Fibroblast of pulmonary artery (primary cell): ENCODE data around the gene THSD7B.

ENCODE experiments used
- DNase-seq: peaks from one replicate; pipeline ENCODE4 v3.0.0-alpha.2; 2010; ENCODE audit warnings: low read depth
- H3K4me3 ChIP-seq: replicated peaks from 2 replicates; pipeline ENCODE4 v1.5.1; 2011; ENCODE audit warnings: low read depth, mild to moderate bottlenecking, control low read depth, low read length, moderate library complexity
- TF ChIP-seq, protein P1 (sequence below): IDR thresholded peaks from 2 replicates; pipeline ENCODE4 v1.5.1; 2011; ENCODE audit warnings: mild to moderate bottlenecking, control low read depth, low read length, inconsistent platforms; ENCODE audit errors: missing control alignments

THSD7B gene

DNA sequence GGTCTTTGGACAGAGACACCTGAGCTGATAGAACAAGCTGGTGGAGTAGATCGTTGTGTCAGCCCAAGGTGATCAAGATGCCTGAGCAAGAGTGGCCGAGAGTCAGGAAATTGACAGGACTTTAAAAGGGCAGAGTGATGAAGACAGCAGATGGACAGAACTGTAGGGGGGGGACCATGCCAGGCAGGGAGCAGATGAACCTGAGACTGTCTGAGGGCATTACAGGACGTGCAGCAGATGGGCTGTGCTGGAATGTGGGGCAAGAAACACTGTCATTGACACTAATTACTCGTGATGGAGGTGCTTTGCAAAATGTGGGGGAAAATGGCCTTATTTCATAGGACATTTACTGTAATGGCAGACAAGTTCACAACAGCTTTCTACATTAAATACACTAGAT is 225.0 kb downstream of the THSD7B start:
- no peak for DNase-seq
- no peak overlapping the region for H3K4me3 ChIP-seq
- TF ChIP-seq, protein P1, sequence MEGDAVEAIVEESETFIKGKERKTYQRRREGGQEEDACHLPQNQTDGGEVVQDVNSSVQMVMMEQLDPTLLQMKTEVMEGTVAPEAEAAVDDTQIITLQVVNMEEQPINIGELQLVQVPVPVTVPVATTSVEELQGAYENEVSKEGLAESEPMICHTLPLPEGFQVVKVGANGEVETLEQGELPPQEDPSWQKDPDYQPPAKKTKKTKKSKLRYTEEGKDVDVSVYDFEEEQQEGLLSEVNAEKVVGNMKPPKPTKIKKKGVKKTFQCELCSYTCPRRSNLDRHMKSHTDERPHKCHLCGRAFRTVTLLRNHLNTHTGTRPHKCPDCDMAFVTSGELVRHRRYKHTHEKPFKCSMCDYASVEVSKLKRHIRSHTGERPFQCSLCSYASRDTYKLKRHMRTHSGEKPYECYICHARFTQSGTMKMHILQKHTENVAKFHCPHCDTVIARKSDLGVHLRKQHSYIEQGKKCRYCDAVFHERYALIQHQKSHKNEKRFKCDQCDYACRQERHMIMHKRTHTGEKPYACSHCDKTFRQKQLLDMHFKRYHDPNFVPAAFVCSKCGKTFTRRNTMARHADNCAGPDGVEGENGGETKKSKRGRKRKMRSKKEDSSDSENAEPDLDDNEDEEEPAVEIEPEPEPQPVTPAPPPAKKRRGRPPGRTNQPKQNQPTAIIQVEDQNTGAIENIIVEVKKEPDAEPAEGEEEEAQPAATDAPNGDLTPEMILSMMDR = no peak

DNA sequence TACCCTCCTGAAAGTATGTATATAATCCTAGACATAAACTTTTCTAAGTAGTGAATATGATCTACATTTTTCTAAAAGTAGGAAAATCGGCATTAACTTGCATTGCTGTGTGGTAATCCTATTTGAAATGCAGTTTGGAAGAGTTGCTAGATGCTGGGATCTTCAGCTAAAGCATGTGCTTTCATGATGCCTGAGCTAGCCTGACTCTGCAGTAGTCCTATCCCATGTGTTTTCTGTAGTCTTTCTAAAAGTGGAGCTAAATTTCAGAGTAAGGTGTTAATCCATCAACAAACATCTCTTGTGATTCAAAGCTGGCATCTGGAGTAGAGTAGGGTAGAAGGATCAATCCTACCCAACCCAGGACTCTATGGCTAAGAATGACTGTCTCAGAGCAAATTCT is 229.4 kb downstream of the THSD7B start:
- no peak overlapping the region for H3K4me3 ChIP-seq
- DNase-seq = no peak
- TF ChIP-seq, protein P1 = no peak

DNA sequence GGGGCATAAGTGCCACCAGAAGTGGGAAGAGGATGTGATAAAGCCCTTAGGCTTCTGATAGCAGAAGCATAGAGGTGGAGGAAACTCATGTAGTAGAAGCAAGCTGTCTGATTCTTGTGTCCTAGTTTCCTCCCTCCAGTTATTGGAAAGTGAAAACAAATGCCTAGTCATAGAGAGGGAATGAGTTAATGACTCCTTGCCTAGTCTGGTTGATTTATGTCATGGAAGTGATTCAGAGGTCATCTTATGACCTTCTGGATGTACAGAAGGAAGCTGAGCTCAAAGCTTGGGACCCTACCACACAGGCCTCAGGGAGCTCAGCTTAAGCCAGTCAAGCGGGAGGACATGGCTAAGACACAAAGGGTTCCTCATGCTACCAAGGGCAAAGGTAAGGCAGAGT is 232.2 kb downstream of the THSD7B start:
- no peak overlapping the region for H3K4me3 ChIP-seq
- TF ChIP-seq, protein P1 = no peak
- no peak for DNase-seq

DNA sequence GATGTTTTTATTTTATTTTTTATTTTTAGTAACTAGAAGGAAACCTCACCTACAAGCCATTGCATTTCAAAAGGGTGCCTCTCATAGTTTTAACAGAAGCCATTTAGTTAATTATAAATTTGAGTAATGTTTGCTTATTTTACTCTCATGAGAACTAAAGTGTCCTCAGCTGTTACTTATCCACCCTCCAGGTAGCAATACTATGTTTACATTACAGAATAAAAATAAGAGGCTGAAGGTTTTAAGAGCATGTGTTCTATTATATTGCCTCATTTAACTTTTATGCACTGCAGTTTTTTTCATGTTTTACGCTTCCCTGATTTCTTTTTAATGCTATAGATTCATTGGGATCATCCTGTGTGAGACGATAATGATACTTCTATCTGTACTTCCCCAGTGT is 235.5 kb downstream of the THSD7B start:
- no peak for DNase-seq
- TF ChIP-seq, protein P1 = no peak
- H3K4me3 ChIP-seq = no peak overlapping the region

DNA sequence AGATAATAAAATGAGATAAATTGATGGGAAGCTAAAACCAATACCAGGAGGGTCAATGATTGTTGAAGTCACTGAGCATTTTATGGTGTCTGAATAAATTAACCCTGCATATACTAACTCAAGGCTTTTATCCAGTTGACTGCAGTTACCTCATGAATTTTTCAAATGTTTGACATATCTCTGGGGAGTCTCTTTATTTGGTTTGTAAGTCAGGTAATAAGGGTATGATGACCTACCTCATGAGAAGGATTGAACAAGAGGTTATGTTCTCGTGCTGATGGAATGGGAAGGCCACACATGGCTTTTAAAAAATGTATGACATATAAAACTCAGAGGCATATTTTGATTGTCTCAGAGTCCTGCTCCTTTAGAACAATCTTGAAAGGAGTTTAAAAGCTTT is 237.6 kb downstream of the THSD7B start:
- TF ChIP-seq, protein P1 = no peak
- DNase-seq = no peak
- no peak overlapping the region for H3K4me3 ChIP-seq

DNA sequence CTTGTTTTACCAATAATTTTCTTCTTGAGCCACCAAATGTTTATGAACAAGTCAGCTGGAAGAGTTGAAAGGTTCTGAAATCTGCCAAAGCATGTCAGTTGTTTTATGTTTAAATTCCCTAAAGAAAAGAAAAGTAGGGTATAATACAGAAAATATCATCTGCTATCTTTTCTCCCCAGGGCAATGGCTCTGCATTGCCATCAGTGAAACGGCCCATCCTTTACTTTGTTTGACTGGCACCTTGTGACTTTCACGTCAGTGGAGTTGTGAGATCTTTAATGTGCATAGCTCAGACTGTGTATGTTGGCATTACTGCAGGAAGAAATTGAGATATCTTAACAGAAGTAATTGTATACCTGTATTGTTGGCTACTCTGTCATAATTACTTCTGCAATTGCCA is 239.9 kb downstream of the THSD7B start:
- TF ChIP-seq, protein P1 = no peak
- DNase-seq = no peak
- H3K4me3 ChIP-seq = no peak overlapping the region

DNA sequence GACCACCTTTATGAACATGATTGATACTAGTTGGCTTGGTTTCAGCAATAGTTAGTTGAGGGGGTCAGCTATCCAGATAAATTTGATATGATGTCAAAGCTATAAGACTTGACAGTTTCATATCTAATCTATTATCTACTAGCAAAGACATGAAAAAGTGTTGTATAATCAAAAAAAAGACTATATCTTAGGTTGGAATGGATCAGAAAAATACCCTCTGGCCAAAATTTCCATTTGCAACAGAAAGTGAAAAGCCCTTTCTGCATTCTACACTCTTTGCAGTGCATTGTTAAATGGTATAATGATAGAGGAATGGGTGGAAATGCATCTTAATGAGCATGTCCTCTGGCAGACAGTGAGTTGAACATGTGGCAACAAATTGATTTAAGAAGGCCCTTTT is 242.6 kb downstream of the THSD7B start:
- no peak for DNase-seq
- no peak overlapping the region for H3K4me3 ChIP-seq
- TF ChIP-seq, protein P1 = no peak
